OCI-M2 (cell line): ENCODE data around the gene ANKRD13B.

Source experiments
- DNase-seq: peaks from one replicate; lab custom pipeline; 2025; ENCODE audit not compliant: unreplicated experiment; lab: John Stamatoyannopoulos, UW

ANKRD13B gene

DNA sequence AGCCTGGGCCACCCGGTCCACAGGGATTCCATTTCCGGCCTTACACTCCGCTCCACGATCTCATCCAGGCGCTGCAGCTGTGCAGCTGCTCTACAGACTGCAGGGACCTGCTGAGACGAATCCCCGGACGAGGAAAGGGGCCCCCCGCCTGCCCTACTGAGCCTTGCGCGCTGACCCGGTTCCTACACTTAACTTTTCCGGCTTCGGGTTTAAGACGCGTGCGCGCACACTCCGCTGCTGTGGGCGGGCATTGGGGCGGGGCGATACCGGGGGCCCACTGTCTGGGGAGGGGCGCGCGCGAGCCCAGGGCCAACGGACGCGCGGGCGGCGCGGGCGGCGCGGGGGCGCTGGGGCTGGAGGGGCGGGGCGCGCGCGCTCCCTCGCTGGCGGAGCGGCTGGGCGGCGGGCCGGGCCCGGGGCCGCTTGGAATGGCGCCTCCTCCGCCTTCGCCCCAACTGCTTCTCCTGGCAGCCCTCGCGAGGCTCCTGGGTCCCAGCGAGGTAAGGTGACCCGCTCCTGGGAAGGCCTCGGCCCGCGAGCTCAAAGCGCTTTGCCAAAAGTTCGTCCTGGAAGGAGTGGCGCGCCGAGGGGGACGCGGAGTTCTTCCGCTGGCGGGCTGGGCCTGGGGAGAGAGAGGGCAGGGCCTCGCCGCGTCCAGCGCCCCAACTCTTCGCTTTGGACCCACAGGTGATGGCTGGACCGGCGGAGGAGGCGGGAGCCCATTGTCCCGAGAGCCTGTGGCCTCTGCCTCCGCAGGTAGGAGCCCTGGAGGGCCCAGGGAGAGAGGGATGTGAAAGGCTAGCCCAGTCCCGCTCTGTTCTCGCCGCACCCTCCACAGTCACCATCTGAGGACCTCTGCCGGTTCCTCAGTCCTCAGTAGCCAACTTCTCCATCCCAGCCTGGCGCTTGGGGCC, 24.3 kb upstream of the ANKRD13B start, which contains the start of gene TP53I13:
Gene TP53I13, plus strand, starts transcription at position 371 of the 914 bp plus-strand sequence. Its CDS starts 58 bp downstream, at position 429.
- DNase-seq = no peak

DNA sequence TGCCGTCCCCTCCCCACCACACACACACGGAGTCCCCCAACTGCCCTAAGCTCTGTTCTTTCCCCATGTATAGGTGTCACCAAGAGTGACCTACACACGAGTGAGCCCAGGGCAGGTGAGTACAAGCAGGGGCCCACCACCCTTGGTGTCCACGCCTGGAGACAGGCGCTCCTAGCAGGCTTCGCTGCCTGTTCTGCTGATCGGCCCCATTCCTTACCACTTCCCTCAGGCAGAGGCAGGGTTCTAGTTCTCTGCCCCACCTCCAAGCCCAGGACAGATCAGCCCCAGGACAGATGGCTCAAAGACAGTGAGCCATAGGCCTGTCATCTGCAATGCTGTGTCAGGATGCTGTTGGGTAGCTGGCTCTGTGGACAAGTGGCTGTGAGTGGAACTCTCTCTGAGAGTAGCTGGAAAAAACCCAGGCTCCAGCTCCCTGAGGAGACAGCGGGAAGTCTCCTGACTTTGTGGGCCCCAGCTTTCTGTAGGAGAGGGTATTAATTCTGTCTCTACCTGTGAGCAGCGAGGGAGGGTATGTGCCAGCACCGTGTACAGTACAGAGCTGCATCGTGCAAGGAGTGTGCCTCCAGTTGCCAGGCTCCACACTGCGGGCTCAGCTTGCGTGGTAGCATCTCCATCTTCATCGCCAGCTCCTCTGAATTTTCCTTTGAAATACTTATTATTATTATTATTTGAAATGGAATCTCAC, 23.5 kb upstream of the ANKRD13B start:
- DNase-seq = no peak

DNA sequence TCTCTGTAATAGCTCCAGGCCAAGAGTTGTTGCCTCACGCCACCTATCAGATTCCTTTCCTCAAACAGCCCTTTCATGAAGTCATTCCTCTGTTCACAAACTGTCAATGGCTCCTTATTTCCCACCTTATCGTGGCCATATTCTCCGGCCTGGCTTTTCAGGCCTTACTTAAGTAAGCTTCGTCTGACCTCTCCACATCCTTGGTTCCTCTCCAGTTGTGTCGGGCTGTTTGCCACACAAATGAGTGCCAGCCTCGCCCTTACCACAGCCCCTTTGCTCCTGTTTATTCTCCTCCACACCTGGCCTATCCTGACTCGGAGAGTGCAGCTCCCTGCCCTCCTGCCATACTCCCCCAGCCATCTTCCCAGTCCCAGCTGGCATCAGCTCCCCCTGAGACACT, 22.4 kb upstream of the ANKRD13B start:
- DNase-seq = no peak

DNA sequence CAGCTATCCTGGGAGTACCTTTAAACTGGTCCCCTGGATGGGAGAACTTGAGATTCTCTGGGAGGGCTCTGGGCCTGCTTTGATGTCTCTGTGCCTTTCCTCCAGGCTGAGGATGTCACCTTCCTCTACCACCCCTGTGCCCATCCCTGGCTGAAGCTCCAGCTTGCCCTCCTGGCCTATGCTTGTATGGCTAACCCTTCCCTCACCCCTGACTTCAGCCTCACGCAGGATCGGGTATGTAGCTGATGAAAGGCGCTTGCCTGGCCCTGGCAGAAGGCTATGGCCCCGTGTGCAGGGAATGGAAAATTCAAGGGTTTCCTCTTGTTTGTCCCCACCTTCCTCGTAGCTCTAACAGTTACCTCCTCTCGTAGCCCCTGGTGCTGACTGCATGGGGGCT, 21.4 kb upstream of the ANKRD13B start:
- no peak for DNase-seq

DNA sequence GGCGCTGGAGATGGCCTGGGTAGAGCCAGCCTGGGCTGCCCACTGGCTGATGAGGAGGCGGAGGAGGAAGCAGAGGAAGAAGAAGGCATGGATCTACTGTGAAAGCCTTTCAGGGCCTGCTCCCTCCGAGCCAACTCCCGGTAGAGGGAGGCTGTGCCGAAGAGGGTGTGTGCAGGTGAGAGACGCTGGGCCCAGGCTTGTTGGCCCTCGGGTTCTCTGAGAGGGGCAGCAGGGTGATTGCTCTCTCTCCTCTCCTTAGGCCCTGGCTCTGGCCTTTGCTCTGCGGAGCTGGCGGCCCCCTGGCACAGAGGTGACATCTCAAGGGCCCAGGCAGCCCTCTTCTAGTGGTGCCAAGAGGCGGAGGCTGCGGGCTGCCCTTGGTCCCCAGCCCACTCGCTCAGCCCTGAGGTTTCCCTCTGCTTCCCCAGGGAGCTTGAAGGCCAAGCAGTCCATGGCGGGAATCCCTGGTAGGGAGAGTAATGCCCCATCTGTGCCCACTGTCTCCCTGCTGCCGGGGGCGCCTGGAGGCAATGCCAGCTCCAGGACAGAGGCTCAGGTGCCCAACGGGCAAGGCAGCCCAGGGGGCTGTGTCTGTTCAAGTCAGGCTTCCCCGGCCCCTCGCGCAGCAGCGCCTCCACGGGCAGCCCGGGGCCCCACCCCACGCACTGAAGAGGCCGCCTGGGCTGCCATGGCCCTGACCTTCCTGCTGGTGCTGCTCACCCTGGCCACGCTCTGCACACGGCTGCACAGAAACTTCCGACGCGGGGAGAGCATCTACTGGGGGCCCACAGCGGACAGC, 20.9 kb upstream of the ANKRD13B start:
- DNase-seq = no peak

DNA sequence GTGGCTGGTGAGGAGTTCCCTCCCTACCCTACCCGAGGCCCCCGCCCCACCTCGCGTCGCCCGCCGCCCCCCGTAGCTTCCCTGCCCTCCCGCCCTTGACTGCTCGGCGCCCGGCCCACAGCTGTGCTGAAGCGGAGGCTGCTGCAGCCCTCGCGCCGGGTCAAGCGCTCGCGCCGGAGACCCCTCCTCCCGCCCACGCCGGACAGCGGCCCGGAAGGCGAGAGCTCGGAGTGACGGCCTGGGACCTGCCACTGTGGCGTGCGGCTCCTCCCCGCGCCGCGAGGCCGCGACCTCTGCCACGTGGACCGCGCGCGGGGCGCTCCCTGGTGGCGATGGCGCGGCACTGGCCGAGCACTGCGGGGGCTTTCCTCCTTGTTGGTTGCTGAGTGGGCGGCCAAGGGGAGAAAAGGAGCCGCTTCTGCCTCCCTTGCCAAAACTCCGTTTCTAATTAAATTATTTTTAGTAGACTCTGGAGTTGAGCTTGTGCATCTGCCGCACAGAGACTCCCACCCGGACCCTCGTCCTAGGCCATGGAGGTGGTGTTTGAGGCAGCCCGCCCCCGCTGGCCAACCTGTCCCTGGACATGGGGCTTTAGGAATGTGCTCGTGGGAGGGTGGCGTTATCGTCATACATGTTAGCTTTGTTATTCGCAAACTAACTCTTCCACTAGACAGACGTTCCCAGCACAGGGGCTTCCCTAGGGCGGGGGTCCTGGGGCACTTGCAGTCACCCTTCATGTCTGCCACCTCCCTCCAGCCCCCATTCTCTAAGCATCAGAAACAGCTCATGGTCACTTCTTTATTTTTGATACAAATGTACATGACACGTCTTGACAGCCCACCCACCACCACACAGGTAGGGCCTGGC, 20.0 kb upstream of the ANKRD13B start:
- no peak for DNase-seq

DNA sequence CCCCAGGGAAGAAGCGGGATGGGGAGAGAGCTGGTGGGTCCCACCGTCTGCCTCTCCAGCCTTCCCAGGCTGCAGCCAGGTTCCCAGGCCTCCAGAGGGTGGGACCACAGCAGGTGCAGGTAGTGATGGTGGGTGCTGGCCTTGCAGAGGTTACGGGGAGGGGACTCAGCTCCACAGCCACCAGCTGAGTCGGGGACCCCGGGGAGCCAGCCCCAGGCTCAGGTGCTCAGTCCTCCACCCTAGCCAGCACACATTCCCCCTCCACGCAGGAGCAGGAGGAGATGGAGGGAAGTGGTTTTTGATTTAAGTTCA, 19.4 kb upstream of the ANKRD13B start:
- DNase-seq = no peak

DNA sequence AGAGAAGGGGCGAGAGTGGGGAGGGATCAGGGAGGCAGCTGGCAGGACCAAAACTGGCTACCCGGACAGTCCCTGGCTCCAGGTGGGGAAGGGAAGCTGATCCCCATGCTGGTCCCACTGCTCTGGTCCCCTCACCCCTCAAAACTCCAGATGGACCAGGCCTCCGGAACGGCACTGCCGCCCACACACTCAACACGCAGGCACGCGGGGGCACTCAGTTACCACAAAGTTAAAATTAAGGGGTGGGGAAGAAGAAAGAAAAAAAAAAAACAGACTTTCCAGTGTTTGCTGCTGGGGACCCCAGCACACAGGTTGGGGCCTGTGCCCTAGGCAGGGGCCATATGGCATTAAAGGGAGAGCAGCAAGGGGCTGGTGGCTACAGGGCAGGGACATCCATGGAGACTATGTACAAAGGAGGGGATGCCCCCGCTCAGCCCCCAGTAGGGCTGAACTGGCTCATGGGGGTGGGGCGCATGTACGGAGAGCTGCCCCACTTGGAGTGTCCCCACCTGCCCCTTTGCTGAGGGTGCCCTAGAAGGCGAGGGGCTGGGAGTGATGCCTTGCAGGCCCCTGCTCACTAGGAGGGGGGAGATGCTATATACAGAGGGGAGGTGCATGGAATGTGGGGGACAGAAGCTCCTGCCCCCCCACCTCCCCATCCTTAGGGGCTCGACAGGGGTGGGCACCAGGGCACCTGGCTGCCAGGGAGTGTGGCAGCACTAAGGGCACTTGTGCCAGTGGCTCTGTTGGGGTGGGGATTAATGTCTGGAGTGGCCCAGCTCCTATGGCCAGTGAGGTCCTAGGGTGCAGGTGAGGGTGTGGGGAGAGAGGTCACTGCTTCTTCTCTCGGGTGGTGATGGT, 18.8 kb upstream of the ANKRD13B start:
- no peak for DNase-seq

DNA sequence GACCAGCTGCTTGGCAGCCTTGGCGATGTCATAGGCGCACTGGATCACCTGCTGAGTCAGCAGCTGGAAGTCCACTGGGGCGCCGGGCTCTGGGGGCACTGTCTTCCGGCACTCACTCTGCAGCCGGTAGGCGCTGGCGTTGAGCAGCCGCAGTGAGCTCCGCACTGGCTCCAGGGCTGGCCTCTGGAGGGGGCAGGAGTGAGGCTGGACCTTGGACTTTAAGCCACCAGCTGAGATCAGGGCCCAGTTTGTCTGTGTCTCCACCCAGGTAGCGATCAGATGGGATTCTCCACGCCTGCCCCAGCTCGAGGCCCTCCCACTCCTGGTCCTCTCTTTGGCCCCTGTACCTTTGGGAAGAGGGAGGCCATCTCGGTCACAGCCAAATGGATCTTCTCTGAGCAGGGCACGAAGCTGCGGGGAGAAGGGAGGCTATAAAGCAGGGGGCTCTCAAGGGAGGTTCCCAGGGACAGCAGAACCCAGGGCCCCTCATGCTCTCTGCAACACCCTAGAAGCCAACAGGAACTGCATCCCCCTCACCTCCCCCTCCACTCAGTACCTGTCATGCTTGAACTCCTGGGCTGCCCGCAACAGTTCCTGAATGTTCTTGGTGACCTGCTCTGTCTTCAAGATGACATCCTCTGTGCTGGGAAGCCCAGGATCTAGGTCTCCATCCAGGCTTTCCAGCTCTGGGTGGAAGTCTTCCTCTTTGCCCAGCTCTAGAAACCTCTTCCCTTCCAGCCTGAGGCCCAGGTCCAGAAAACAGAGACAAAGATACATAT, 18.0 kb upstream of the ANKRD13B start:
- DNase-seq = no peak

DNA sequence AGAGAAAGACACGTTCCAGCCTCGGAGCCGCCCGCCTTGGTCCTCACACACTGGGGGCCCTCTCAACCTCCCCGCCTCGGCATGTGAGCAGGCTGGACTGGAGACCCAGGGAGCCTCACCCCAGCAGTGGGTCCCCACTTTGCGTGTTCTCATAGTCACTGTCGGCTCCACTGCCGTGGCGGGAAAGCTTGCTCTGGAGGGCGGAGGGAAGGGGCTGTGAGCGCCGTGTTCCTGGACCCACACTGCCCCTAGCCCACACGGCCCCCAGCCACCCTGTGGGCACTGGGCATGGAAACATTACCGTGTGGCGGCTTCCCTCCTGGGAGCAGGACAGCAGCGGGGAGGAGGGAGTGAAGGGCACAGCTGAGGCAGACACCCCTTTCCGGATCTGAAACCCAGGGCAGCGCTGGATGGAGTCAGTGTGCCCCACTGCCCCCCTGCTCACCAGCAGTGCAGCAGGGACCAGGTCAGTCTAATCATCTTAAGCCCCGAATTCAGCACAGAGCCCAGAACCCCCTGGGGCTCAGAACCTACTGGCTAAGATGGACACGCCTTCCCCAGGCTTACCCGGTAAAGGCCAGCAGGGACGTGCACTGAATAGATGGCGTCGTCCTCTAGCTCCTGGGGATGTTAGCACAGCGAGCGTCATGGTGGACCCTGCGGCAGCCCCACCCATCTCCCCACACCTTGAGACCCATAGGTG, 17.3 kb upstream of the ANKRD13B start:
- DNase-seq = no peak

DNA sequence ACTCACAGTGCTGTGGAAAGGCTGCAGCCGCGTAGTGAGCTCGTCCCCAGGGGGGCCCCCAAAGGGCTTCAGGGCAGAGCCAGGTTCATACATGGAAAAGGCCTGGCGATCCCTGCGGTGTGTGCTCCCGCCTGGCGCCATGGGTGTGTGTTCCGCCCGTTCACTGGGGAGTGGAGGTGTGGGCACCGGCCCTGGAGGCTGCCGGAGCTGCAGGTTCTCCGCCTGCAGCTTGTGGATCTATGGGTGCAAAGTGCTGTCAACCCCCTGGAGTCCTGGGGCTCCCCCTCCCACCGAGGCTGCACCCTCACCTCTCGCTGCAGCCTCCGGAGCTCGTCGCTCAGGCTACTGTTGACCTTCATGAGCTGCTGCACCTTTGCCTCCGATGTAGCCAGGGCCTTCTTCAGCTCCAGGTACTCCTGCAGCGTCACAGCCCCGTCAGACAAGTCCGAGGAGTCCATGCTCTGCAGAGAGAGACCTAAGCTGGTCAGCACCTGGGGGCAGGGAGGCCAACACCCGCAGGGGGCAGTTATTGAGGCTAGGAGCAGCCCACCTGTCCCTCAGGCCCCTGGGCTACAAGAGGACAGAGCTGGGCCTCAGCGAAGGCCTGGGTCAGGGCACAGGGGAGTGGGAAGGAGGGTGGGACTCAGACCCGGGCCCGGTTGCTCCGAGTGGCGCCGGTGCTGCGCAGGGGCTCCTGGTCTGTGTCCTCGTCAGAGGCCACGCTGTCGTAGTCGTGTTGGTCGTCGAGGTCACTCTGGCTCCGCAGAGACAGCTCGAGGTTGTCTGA, 16.5 kb upstream of the ANKRD13B start:
- DNase-seq = no peak

DNA sequence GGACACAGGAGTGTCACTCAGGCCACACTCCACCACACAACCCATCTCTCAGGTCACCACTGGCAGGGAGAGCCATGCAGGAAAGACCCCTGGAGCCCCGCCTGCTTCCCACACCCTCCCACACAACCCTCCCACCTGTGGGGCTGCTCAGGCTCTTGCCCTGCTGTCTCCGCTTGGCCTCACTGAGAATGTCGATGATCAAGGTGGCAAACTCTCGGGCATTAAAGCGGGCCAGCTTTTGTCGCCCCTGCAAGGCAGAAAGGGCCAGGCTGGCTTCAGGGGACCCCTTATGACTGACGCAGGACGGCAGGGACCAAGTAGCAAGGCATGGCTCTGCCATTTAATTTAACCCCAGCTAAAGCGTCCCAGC, 15.9 kb upstream of the ANKRD13B start:
- DNase-seq = no peak

DNA sequence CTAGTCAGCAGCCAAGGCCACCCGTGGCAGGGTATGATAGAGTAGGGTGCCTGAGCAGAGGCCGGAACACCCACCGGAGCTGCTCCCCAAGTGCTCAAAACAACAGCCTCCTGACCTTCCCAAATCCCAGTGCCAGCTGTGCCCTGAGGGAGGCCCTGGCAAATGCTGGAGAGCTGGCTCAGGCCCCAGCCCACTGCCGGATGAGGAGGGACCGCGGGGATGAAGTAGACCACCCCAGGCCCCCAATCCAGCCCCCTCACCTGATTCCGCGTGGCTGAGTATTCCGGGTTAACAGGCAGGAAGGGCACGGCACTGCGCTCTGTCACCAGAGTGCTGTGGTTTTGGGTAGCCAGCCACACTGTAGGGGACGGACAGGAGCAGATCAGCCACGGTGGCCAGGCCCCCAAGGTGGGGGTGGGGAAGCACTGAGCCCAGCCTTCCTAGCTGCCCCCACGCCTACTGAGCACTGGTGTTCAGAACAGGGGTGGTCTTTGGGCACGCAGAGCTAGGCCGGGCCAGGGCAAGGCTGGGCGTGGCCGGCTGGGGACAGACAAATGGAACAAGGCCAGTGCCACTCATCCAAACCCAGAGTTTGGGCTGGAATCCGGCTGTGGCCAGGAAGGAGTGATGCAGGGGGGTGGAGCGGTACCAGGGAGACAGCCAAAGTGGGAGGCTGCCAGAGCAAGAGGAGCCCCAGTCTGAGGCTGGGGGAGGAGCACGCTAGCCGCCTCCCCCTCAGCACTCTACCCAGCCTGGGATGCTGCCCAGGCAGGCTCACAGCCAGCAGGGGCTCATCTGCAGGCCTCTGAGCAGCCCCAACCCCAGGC, 15.3 kb upstream of the ANKRD13B start:
- no peak for DNase-seq

DNA sequence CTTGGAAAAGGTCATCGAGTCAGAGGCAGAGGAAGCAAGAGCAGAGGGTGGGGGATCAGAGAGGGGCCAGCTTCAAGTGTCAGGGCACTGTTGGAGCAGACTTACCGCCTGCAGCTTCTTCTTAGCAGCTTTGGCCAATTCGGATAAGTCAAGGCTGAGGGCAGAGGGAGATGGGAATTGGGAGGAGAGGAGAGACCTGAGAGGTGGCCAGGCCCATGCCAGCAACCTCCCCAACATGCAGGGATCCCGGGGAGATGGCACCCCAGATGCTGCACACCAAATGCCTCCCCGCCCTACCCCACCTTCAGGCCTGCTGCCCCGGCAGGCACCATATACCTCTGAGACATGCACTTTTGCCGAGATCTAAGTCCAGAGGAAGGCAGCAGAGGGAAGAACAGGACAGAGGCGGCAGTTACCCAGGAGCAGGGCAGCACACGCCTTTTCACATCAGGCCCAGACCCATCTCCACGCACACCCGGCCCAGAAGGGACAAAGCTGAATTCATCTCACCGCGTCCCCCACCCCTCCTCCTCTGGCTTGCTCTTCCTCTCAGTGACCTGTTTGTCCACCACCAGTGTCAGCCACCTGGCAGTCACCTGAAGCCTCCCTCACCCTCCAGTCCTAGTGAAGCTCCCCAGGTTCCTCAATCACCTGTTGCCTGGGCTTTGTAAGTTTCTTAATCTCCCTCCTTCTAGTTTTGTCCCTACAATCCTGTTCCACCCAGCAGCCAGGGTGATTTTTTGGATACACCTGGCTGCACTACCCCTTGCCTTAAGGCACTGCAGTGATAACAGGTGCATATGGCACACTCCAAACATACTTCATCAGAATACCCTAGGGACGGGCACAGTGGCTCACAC, 14.1 kb upstream of the ANKRD13B start:
- no peak for DNase-seq

DNA sequence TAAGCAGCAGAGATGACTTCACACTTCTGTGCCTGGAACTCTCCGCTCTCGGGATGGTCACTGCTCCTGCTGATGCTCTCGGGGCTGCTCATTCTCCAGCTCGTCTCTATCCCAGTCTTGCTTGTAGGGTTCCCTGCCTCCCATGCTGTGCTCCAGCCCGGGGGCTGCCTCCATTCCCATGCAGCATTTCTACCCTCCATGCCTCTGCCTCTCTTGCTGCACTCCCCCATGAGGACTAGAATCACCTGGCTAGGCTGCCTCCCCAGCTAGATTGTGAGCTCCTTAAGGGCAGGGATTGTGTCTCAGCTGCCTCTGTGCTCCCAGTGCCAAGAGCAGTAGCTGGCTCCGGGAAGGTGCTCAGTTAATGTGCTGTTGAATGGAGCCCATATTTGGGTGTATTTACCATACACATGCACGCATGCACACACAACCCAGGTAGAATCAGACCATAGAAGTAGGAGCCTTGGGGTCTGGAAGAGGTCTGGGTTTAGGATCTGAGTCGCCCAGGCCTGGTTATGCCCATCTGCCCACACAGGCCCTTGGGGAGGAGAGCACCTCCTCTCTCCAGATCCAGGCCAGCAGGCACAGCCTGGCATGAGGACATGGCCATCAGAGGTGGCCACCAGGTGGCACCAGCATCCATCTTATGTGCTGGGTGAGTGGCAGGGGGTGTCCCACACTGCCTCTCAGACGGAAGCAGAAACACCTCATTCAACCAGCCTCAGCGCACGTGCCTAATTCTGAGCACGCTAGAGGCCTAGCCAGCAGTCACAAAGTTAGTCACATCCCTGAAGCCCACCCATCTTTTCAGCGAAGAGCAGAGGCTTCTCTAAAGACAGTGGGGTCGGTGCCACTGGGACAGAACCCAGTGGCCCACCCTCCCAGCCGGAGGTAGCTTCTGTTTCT, 12.8 kb upstream of the ANKRD13B start:
- DNase-seq = no peak
